ENCODE data around the gene C8A.
A peak's percentile ranks its signal among the peaks of the same experiment; 100 is the strongest.

C8A gene

DNA sequence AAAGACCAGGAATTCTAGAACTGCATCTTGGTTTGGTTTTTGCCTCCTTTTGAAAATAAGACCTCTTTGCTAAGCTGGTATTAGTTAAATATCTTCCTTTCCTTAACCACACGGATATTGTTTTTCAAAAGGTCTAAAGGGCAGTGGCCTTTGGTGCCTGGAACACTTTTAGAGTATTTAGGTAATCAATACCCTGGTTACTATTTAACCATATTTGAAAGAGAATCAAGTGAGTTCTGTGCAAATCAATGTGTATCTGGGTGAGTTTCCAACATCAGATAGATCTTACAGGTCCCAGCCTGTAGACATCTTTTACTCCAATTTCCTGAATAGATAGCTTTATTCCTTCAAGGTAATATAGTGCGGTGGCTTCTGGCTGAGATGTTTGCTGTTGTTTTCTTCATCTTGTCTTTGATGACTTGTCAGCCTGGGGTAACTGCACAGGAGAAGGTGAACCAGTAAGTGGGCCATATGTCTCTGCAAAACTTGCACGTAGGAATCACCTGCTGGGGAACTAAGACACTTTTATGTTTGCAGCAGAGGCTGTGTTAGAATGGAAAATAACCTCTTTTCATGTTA, at the start of gene C8A:
TSS of gene C8A (plus strand) at position 277 of the 579 bp plus-strand sequence. CDS start at position 382, 105 bp downstream.
- DNase-seq (ENCODE audit: low read depth in 3 of 3, low spot score in 1 of 3), result no peak

DNA sequence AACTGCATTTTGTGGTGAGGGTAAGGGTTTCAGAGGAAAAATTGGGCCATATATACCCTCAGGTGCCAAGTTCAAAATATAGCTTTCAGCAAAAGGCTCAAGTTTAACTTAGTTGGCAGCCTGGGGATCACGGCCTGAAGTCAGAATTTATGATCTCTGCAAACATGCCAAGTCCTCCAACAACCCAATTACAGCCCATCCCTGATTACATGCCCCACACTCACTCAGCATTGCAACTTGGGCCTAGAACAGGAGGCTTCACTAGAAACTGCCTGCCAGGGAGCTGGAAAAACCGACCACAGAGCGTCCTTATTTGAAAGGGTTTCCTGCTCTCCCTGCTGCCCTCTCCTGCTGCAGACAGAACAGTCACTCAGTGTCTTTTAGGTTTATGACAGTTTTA, 47.8 kb upstream of the C8A start:
- DNase-seq (ENCODE audit: low read depth in 3 of 3, low spot score in 1 of 3), result no peak

DNA sequence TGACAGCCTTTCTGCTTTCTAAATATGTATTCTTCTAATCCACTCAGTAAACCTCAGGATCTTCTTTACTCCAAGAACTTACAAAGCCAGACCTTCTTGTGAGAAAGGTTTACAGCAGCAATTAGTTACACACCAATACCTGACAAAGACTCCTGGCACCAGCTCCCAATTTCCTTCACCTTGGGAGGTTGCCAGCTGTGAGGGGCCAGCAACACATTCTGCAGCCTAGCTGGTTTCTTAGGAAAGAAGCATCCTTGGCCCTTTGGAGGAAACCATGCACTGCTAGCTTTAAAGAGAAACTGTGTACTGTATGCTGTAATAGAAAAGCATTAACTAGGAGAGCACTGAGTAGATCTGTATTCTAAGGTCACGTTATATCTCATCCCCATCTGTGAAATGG, 46.2 kb upstream of the C8A start:
- no peak for DNase-seq (ENCODE audit: low read depth in 3 of 3, low spot score in 1 of 3)

DNA sequence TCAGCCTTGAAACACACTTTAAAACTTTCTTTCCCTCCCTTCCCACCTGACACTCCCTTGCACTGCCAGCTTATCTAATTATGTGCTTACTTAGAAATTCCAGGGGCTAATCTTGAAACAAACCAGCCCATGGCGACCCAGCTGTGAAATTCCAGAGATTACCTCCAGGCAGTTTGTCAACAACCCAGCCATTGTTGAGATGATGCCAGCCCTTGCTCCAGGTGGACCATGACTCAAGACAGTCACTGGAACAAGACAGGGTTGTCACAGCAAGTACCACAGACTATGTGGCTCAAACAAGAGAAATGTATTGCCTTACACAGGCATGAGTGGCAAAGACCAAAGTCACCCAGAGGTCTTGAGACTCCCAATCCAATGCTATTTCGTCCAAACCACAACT, 43.3 kb upstream of the C8A start:
- DNase-seq (ENCODE audit: low read depth in 3 of 3, low spot score in 1 of 3), result no peak

DNA sequence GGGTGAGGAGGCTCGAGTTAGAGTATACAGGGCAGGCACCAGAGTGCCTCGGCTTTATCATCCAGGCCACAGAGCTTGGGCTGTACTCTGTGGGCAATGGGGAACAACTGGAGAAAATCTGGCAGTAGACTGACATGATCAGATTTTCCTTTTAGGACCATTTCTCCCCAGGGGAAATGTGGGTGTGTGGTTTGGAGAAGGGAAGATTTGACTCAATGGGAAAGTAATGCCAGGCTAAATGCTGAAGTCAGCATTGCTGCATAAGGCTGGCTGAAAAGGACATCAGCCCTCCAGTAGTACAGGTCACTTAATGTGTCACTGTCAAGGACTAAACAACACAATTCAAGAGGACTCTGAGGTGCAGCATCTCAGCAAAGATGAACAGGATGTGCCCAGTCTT, 40.4 kb upstream of the C8A start:
- no peak for DNase-seq (ENCODE audit: low read depth in 3 of 3, low spot score in 1 of 3)

DNA sequence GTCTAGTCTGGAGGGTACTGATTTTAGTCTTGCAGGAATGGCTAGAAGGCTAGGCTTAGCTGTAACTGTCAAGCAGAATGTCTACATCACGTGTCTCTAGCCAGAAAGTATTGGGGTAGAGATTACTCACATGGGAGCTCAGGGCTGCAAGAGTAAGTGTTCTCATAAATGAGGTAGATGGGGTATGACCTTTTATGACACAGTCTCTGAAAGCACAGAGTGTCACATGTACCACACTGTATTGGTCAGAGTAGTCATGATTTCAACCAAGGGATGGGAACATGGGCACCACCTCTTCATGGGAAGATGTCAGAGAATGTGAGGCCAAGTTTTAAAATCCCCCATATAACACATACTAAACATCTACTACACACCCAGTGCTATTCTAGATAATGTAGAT, 38.3 kb upstream of the C8A start:
- DNase-seq (ENCODE audit: low read depth in 3 of 3, low spot score in 1 of 3), result no peak

DNA sequence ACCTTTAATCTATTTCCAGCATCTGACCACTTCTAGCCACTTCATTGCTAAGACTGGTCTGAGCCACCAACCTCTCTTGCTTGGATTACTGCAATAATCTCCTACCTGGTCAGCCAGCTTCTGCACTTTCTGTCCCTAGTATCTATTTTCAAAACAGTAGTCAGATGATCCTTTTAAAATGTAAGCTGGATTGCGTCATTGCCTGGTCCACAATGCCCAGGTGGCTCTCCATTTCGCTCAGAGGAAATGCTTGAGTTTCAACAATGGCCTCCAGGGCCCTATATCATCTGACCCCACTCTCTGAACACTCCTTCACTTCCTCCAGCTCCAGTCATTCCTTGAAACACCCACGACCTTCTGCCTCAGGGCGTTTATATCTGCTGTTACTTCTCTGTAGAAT, 37.7 kb upstream of the C8A start:
- no peak for DNase-seq (ENCODE audit: low read depth in 3 of 3, low spot score in 1 of 3)

DNA sequence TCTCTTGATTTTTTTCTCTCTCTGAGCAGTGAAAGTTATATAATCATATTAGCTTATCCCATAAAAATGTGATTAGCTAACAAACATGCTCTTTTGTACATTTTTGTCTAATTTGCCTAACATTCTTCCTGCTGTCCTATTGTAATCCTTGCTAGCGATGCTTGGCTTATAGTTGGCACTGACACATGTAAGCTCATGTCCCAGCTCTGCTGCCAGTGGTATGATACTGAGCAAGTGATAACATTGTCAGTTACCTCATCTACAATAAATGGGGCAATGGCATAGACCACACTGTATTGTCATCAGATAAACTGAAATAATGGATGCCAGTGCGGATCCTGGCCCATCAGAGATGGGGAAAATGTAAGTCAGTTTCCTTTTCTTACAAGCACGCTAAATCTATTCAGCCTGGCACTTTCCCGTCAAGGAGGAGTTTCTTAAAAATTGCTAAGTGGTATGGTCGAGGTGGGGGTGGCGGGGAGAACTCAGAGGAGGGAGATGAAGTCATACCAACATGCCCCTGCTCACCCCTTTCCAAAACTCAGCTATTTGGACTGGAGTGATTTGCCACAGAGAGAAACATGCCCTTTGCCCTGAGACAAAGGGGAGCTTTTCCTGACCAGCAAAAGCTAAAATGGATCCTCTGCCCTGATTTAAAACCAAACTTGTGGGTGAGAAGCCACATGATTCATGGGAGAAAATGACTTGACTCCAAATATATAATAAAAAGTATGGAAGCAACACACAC, 36.7 kb upstream of the C8A start:
- DNase-seq (ENCODE audit: low read depth in 3 of 3, low spot score in 1 of 3), result no peak

DNA sequence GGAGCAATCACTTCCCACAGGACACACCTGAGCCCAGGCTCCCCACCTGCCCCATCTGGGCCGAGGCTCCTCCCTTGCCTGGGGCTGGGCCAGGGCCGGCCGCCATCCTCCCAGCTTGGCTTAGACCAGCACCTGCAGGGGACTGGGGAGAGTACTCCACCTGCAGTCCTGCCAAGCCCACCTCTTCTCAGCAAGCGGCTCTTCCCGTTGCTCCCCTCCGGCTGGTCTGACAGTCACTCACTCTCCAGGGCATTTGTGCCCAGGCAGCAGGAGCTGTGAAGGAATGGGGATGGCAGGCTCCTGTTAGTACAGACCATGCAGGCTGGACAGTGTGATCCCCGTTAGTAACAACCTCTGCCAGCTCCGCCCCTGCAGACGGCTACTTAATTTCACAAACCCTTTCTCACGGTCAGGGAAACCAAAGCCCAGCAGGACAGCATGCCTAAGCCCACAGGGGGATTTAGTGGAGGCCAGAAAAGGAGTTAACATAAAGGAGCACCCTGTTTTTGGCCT, 35.2 kb upstream of the C8A start, which contains the start of gene FYB2:
TSS of gene FYB2 (minus strand) at position 18 of the 513 bp plus-strand sequence. CDS start 114 bp downstream, outside the sequence.
- no peak for DNase-seq (ENCODE audit: low read depth in 3 of 3, low spot score in 1 of 3)

DNA sequence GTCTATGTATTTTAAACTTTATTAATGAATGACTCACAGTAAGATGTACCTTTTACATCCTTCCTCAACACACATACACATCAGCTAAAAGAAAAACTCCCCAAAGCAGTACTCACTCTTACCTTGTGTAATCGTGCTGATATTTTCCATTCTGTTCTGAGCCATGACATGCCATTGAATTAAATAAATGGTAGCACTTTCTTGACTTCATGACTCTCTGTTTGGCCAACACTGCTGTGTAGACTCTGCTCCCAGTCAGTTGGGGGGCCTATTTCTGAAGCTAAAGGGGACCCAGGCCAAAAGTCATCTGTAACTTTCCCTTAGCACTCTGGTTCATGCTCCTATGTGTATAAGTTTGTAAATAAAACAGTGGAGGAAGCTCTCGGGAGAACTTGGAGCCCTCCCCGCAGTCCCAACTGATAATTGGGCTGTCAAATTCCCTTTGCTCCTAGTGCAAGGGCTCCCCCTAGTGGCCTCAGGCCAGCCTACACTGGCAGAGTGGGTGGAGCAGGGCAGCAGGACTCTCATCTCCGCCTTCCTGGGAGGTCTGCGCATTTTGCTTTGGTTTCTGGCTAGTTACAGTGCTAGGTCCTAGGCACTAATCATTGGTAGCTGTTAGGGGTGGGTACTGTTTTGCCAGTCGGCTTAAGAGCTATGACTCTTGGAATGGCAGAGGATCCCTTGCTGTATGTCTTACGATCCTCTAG, 33.7 kb upstream of the C8A start:
- DNase-seq (ENCODE audit: low read depth in 3 of 3, low spot score in 1 of 3), result peak in 2 of 3 donors; percentile 3 to 58

DNA sequence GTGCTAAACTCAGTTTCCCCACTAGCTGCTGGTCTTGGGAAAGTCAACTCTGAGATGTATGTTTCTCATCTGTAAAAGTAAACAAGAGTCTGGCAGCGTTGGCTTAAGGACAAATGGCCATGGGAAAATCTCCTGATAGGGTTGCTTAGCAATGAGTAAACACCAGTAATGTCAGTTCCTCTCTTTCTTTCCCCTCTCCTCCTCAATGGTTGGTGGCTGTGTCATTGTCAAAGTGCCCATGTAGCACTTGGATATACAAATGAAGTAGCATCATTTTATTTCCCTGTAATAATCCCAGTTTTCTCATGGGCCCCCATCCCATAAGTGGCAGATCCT, 33.2 kb upstream of the C8A start:
- DNase-seq (ENCODE audit: low read depth in 3 of 3, low spot score in 1 of 3), result no peak

DNA sequence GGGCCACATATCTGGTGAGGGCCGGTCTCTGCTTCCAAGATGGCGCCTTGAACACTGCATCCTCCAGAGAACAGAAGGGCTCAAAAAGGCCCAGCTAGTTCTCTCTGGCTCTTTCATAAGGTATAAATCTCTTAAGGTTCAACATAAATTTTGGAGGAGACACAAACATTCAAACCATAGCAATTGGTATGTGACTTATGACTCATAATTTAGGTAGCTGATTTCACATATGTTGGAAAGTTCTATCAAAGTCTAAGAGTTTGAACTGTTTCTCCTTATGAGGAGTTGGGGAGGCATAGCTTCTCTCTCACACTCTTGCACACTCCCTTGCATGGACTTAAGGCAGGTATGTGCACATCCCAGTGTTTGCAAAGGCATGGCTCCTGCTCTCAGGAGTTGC, 30.3 kb upstream of the C8A start:
- DNase-seq (ENCODE audit: low read depth in 3 of 3, low spot score in 1 of 3), result no peak

DNA sequence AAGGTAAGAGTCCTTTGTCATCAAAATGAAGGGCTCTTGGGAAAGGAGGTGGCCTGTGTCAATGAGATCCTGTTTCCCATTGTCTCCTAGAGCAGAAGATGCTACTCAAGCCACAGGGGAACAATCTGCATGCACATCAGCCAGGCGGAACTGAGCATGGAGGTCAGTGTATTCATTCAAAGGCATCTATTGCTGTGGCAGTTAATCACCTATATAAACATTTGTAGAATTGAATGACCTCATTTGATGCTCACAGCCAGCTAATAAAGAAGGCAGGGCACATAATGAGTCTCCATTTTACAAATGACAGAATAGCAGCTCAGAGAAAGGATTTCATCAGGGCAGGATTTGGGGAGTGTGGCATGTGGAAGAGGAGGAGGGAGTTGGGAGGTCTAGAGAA, 29.7 kb upstream of the C8A start:
- DNase-seq (ENCODE audit: low read depth in 3 of 3, low spot score in 1 of 3), result no peak

DNA sequence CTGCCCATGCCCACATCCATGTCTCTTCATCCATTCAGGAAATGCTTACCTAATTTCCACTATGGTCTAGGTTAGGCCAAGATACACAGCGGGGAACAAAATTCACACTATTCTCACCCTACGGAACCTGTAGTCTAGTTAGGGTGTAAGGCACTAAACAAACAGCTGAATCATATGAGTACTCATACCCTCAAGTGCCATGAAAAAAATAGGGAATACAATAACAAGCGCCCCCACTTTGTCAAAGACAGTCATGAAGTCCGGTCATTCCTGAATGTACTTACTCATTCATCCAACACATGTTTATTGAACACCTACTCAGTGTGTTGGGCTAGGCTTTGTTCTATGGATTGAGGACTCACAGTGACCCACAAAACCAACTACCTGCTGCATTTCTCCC, 29.2 kb upstream of the C8A start:
- DNase-seq (ENCODE audit: low read depth in 3 of 3, low spot score in 1 of 3), result no peak

DNA sequence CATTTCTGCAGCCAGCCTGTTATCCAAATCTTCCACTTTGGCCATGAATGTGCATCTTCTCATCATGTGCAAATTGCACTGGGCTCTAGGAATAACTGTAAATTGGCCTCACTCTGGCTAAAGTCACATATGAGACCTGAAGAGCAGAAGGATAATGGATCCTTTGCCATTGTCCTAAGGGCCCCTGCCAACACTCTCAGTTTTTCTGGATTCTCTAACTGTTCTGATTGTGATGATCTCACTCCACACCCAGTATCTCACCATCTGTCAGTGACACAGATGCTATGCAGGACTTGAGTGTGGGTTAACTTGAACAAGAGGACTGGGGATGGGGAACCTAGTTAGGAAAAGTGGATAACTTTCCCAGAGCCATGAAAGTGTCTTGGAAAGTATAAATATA, 26.9 kb upstream of the C8A start:
- DNase-seq (ENCODE audit: low read depth in 3 of 3, low spot score in 1 of 3), result no peak

DNA sequence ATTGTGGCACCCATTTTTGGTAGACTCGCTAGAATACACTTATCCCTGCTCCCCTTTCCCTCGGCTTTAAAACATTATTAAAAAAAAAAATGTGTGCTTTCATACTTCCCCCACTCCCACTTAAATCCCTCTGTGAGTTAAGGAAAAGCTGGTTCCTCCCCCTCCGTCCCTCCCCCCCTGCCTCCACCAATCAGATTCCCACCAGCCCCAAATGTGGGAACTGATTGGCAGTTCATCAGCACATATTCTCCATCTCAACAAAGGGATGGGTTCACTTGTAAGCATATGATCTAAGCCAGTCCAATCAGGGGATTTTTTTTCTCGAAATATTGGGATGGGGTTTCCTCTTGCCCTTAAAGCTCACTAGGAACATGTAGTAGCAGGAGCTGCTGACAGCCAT, 24.5 kb upstream of the C8A start:
- no peak for DNase-seq (ENCODE audit: low read depth in 3 of 3, low spot score in 1 of 3)

DNA sequence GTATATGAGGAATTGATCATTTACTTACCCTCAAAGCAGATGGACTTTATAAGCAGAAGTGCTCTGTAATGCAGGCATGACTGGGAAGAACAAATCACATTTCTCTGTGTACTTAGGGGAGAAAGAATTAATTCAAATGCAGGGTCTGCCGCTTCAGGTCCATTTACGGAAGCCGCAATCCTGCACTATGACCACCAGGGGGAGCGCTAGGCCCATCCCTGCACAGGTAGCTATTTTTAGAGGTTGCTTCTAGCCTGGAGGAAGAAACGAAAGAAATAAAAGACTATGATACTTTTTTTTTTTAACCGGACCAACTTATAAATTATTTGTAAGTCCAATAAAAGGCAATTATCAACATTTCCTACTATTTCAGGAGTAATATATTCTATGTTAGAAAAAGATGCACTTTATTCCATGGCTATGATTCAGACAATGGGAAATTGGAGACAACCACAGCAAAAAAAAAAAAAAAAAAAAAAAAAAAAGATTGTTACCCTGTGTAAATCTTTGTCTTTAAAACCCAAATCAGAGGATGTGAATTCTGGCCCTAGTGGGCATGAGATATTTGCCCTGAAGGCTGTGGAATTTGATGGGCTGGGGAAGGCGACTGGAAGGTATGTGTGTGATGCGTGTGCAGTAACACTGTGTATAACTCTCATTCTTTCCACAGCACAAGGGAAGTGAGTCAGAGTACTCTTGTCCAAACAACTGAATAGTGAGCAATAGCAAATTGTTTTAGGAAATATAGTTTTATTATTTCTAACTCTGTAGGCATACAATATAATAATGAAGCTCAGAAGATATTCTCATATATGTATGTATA, 22.5 kb upstream of the C8A start:
- DNase-seq (ENCODE audit: low read depth in 3 of 3, low spot score in 1 of 3), result peak; percentile 20 to 43 (median 37)

DNA sequence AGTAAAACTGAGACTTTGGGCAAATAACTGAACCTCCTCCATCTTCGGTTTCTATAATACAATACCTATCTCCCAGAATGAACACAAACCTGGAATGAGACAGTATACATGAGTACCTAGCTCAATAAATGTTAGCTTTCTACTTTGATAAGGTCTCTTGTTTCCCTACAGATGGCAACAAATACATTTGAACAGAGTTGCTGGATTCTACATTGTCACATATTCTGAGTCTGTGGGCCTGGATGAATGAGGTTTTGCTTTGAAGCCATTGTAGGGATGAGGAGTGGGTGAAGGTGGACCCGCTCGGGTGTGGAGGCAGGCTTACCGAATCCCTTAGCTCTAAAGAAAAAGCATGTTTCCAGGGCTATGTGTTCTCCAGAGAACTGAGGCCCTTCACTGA, 21.5 kb upstream of the C8A start:
- DNase-seq (ENCODE audit: low read depth in 3 of 3, low spot score in 1 of 3), result no peak

DNA sequence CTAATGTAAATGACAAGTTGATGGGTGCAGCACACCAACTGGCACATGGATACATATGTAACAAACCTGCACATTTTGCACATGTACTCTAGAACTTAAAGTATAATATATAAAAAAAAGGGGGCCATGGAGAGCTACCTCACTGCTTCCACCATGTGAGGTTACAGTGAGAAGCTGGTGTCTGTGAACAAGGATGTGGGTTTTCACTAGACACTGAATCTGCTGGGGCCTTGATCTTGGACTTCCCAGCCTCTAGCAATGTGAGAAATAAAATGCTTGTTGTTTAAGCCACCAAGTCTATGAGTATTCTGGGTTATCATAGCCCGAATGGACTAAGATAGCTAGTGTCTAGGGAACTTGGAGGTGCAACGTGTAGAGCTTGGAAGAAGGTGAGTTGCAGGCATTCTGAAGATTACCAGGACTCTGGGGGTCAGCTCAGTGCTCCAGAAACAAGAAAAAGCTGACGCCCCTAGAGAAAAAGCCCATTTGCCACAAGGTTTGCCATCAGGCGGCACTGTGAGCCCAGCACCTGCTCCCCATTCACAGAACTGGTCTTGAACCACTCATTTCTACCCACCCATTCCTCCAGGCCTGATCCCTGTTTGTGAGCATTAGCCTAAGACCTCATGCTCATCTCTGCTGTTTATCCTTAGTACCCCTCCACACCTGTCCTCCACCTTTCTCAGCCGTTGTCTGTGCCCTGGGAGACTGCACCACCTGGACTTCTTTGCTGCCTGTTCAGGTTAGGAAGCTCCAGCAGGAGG, 20.3 kb upstream of the C8A start:
- DNase-seq (ENCODE audit: low read depth in 3 of 3, low spot score in 1 of 3), result no peak

DNA sequence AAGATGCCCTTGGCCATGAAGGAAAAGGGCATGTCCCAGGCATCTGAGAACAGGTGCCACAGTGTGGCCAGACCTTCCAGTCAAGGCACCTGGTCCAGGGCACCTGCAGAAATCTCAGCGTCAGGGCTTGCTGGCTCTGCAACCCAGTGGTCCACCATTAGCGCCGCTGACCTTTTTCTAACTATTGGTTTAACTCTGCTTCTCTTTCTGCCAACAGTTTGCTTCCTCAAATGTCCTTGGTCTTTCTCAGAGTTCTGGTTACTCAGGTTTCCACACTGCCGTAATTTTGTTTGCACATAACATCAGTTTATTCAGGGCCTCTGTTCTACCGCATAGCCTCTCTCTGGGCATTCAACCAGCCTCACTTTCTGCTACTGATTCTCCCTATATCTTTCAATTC, 18.9 kb upstream of the C8A start:
- no peak for DNase-seq (ENCODE audit: low read depth in 3 of 3, low spot score in 1 of 3)

DNA sequence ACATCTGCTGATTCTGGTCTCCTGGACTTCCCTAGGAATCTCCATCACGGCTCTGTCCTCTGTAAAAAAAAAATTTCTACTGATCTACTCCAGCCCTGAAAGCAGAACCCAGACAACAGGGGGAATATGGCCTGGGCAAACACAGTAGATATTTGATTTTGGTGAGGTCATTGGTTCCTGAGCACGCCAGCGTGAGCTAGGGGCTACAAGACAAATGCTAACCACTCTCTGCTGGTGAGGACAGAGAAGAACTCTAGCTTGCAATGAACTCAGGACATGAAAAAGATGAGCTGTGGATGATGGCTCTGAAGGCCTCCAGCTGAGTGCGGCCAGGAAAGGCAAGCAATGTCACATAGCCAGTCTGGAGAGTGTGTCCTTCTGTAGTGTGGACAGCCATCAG, 18.2 kb upstream of the C8A start:
- no peak for DNase-seq (ENCODE audit: low read depth in 3 of 3, low spot score in 1 of 3)
